Smooth muscle cell (in vitro differentiated cells): ENCODE data around the gene CARD8. TPM values are rescaled to one million over a fixed set of nuclear protein-coding genes. Genes with fewer than 3 reads are reported as not detected.
"Not testable (repeated sequence)": the region's sequence is repeated elsewhere in the genome, so short reads cannot be mapped to it uniquely, and the experiment has no call there.

Experiments
- DNase-seq: peaks from one replicate; lab custom pipeline; 2025; ENCODE audit not compliant: unreplicated experiment; lab: John Stamatoyannopoulos, UW
- H2AFZ ChIP-seq: fragments of 200-600 bp; sonication (generic); 2 replicates; pipeline ENCODE4 v1.6.0; 2016; ENCODE audit warnings: antibody characterized with exemption, low read depth, mild to moderate bottlenecking
- H3F3A ChIP-seq: fragments of 200-600 bp; sonication (generic); 2 replicates; pipeline ENCODE4 v1.6.0; 2017; ENCODE audit warnings: antibody characterized with exemption, low read depth
- H3K27ac ChIP-seq: fragments of 200-600 bp; sonication (generic); 2 replicates; pipeline ENCODE4 v1.5.1; 2016; ENCODE audit warnings: low read depth, mild to moderate bottlenecking
- H3K27me3 ChIP-seq: fragments of 200-600 bp; sonication (generic); 2 replicates; pipeline ENCODE4 v1.6.1; 2016; ENCODE audit warnings: low read depth, mild to moderate bottlenecking
- H3K36me3 ChIP-seq: fragments of 200-600 bp; sonication (generic); 2 replicates; pipeline ENCODE4 v1.5.1; 2016; ENCODE audit warnings: low read depth
- H3K4me1 ChIP-seq: fragments of 200-600 bp; sonication (generic); 2 replicates; pipeline ENCODE4 v1.5.1; 2016; ENCODE audit warnings: low read depth
- H3K4me2 ChIP-seq: fragments of 200-600 bp; sonication (generic); 2 replicates; pipeline ENCODE4 v1.6.0; 2016; ENCODE audit warnings: mild to moderate bottlenecking
- H3K4me3 ChIP-seq: fragments of 200-600 bp; sonication (generic); 2 replicates; pipeline ENCODE4 v1.5.1; 2016; ENCODE audit warnings: mild to moderate bottlenecking
- H3K79me2 ChIP-seq: fragments of 200-600 bp; sonication (generic); 2 replicates; pipeline ENCODE4 v1.6.0; 2016; ENCODE audit warnings: low read depth, mild to moderate bottlenecking
- H3K9ac ChIP-seq: fragments of 200-600 bp; sonication (generic); 2 replicates; pipeline ENCODE4 v1.6.0; 2016; ENCODE audit warnings: low read depth
- H3K9me3 ChIP-seq: fragments of 200-600 bp; sonication (generic); replicated peaks from 2 replicates; pipeline ENCODE4 v1.5.1; 2016; ENCODE audit warnings: low read depth
- H4K20me1 ChIP-seq: fragments of 200-600 bp; sonication (generic); 2 replicates; pipeline ENCODE4 v1.6.0; 2016; ENCODE audit warnings: low read depth
- WGBS: methylation state at CpG from one replicate; pipeline ENCODE4 v1.1.7; 2016; ENCODE audit warnings: low lambda C conversion rate; 5-methylcytosine and 5-hydroxymethylcytosine counted together
- polyA plus RNA-seq: library from polyadenylated mRNA; unstranded; fragments of >200 nt; fragmentation: Nextera tagmentation; extraction: Ambion mirVana; gene quantifications from 2 replicates; pipeline ENCODE4 v1.2.1, GENCODE V29; 2016
- total RNA-seq: library from RNA; depleted of rRNA; stranded (reverse); fragments of >200 nt; gene quantifications from 2 replicates; pipeline ENCODE4 v1.2.3, GENCODE V29; 2014
- TF ChIP-seq, protein P1 (sequence below): fragments of 200-600 bp; sonication (generic); IDR thresholded peaks from 2 replicates; pipeline ENCODE4 v1.5.1; 2017; ENCODE audit warnings: borderline replicate concordance, mild to moderate bottlenecking, antibody characterized with exemption; ENCODE audit not compliant: insufficient read depth, poor library complexity, severe bottlenecking

Gene CARD8
- total and polyA plus RNA-seq, 2 experiments from 2014 or later, result 9.0 to 17.7 TPM

DNA sequence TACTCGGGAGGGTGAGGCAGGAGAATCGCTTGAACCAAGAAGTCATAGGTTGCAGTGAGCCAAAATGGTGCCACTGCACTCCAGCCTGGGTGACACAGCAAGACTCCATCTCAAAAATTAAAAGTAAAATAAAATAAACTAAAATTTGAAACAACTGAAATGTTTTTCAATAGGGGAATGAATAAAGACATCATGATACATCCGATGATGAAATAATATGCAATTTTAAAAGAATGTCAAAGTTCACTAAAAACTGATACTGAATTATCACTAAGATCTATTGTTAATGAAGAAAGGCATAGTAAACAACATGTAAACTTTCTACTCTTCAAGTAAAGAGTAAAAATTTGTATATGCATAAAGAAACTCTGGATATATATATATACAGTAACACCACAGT, 8.5 kb downstream of the CARD8 start:
- WGBS, result 98% methylated on average over 3 of the region's 3 CpGs

DNA sequence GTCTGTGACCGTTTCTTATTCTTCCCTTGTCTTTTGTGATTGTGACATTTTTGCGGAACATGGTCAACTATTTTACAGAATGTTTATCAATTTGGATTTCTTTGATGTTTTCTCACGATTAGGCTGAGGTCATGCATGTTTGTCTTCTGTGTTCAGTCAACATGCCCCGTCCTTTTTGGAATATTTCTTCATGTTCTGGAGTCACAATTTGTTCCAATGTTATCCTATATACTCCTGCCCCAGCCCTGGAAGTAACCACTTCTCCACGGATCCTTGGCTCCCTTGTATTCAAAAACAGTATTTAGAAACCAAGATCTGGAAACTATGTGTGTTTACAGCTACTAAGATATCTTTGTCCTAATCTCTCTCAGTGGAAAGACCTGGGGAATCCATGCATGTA, 9.6 kb downstream of the CARD8 start:
- Histone ChIP-seq H2AFZ (no peak overlapping the region), H3K27me3 (no peaks in the 10 kb centered on the region), H3K79me2 (no peaks in the 10 kb centered on the region), H4K20me1 (no peaks in the 10 kb centered on the region), H3K36me3 (no peaks in the 10 kb centered on the region), H3K4me3 (no peak overlapping the region), H3K9ac (no peak overlapping the region), H3F3A (no peaks in the 10 kb centered on the region), H3K9me3 (no peaks in the 10 kb centered on the region), H3K27ac (no peak overlapping the region), H3K4me1 (no peaks in the 10 kb centered on the region), H3K4me2 (no peak overlapping the region)
- 85% methylated on average over 5 of the region's 5 CpGs for WGBS
- no peak for DNase-seq
- TF ChIP-seq, protein P1, sequence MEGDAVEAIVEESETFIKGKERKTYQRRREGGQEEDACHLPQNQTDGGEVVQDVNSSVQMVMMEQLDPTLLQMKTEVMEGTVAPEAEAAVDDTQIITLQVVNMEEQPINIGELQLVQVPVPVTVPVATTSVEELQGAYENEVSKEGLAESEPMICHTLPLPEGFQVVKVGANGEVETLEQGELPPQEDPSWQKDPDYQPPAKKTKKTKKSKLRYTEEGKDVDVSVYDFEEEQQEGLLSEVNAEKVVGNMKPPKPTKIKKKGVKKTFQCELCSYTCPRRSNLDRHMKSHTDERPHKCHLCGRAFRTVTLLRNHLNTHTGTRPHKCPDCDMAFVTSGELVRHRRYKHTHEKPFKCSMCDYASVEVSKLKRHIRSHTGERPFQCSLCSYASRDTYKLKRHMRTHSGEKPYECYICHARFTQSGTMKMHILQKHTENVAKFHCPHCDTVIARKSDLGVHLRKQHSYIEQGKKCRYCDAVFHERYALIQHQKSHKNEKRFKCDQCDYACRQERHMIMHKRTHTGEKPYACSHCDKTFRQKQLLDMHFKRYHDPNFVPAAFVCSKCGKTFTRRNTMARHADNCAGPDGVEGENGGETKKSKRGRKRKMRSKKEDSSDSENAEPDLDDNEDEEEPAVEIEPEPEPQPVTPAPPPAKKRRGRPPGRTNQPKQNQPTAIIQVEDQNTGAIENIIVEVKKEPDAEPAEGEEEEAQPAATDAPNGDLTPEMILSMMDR, result no peak

More for the DNA sequence above, 8.5 kb downstream of the CARD8 start:
- Histone ChIP-seq H3K4me2 (no peak overlapping the region), H3K79me2 (peaks cover 3% of the 10 kb centered on the region), H3K36me3 (no peaks in the 10 kb centered on the region), H3K27me3 (no peaks in the 10 kb centered on the region), H3K4me1 (no peaks in the 10 kb centered on the region), H3K27ac (no peak overlapping the region), H3K9me3 (no peaks in the 10 kb centered on the region), H3K9ac (no peak overlapping the region), H4K20me1 (no peaks in the 10 kb centered on the region), H3K4me3 (no peak overlapping the region), H3F3A (no peaks in the 10 kb centered on the region), H2AFZ (no peak overlapping the region)
- TF ChIP-seq, protein P1, result no peak
- DNase-seq, result no peak

DNA sequence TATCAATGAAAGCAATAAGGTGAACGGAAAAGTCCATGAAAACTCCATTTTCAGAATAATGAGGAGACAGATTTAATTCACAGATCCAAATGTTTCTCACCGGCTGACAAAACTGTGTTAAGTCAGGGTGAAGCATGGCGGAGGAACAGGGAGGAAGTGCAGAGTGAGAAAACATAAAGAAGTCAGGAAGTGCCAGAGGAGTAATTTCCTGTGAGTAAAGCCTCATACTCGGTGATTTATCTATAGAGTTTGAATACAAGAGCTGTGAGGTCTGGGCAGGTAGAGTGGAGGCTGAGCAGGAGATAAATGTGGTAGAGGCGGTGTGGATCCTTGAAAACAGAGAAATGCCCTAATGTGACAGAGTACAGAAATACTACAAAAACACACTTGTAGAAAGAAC, 11.4 kb downstream of the CARD8 start:
- H2AFZ ChIP-seq, result no peak overlapping the region

DNA sequence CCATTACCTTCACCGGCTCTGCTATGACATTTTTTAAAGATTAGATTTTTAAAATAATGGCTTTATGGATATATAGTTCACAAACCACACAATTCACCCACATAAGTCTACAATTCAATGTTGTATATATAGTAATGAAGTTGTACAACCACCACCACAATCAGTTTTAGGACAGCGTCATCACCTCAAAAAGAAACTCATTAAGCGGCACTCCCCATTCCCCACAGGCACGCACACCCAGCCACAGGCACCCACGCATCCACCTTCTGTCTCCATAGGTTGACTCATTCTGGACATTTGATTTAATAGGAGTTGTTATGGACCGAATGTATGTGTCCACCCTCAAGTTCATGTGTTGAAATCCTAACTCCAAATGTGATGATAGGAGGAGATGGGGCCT, 13.9 kb downstream of the CARD8 start:
- not testable (repeated sequence) for H3K9ac ChIP-seq, H3K79me2 ChIP-seq, H3K27ac ChIP-seq, H3F3A ChIP-seq, H4K20me1 ChIP-seq, H3K9me3 ChIP-seq, DNase-seq, H3K4me2 ChIP-seq, H3K4me3 ChIP-seq, H3K27me3 ChIP-seq, H2AFZ ChIP-seq, H3K36me3 ChIP-seq, H3K4me1 ChIP-seq
- WGBS, result 93% methylated on average over 6 of the region's 6 CpGs

More for the DNA sequence above, 11.4 kb downstream of the CARD8 start:
- H3K4me2 ChIP-seq, result no peak overlapping the region
- TF ChIP-seq, protein P1, result no peak
- H3K4me1 ChIP-seq, result no peaks in the 10 kb centered on the region
- no peak overlapping the region for H3K27ac ChIP-seq
- no peak overlapping the region for H3K9ac ChIP-seq
- no peaks in the 10 kb centered on the region for H4K20me1 ChIP-seq
- no peak overlapping the region for H3K4me3 ChIP-seq
- no peaks in the 10 kb centered on the region for H3K27me3 ChIP-seq
- H3K79me2 ChIP-seq, result no peaks in the 10 kb centered on the region
- DNase-seq, result no peak
- no peaks in the 10 kb centered on the region for H3F3A ChIP-seq
- WGBS, result 80% methylated on average over 5 of the region's 5 CpGs
- H3K36me3 ChIP-seq, result no peaks in the 10 kb centered on the region
- H3K9me3 ChIP-seq, result no peaks in the 10 kb centered on the region
